GM19395 (cell line): Measurements from ENCODE around the gene SLC17A7.

Experiments
- ATAC-seq: cut with Tn5 transposase; IDR thresholded peaks from one replicate; pipeline ENCODE4 v1.9.1; 2021; ENCODE audit warnings: mild to moderate bottlenecking, moderate library complexity; ENCODE audit not compliant: unreplicated experiment

Gene SLC17A7

GRCh38 chr19:49382639-49383038, 58.7 kb downstream of the SLC17A7 start:
- no peak for ATAC-seq

GRCh38 chr19:49380391-49380790, 60.9 kb downstream of the SLC17A7 start:
- ATAC-seq: no peak
